Stimulated activated CD4-positive, alpha-beta T cell treated with anti-CD3 and anti-CD28 coated beads, Interleukin-15, amount 100 ng/mL, for 48 hours (primary cell): ENCODE results near the gene PLIN1.
A peak's percentile ranks its signal among the peaks of the same experiment; 100 is the strongest.
"Not testable (repeated sequence)": the region's sequence is repeated elsewhere in the genome, so short reads cannot be mapped to it uniquely, and the experiment has no call there.

Experiments used
- DNase-seq, 2 donors: peaks; one replicate each; pipeline ENCODE4 v3.0.0-alpha.2; 2020; ENCODE audit warnings: low read depth in 2 of 2

The PLIN1 gene

GRCh38 chr15:89679212-89679611 lies at the start of gene PLIN1:
TSS of gene PLIN1 (minus strand) at chr15:89679367. CDS start at chr15:89677489, 1,878 bp downstream.
- no peak for DNase-seq

GRCh38 chr15:89728254-89728653 lies 49.1 kb upstream of the PLIN1 start:
- no peak for DNase-seq

GRCh38 chr15:89725064-89725463 lies 45.9 kb upstream of the PLIN1 start:
- DNase-seq = no peak

GRCh38 chr15:89724621-89725020 lies 45.5 kb upstream of the PLIN1 start:
- DNase-seq = no peak

- no peak for DNase-seq
Measured at GRCh38 chr15:89723031-89723430, 43.9 kb upstream of the PLIN1 start.

GRCh38 chr15:89714775-89715174 lies 35.6 kb upstream of the PLIN1 start:
- no peak for DNase-seq

GRCh38 chr15:89707577-89707976 lies 28.4 kb upstream of the PLIN1 start:
- DNase-seq = no peak

GRCh38 chr15:89704411-89704810 lies 25.2 kb upstream of the PLIN1 start:
- DNase-seq = no peak

- no peak for DNase-seq
Measured at GRCh38 chr15:89695198-89695597, 16.0 kb upstream of the PLIN1 start.

- no peak for DNase-seq
Measured at GRCh38 chr15:89693696-89694095, 14.5 kb upstream of the PLIN1 start.

GRCh38 chr15:89693091-89693490 lies 13.9 kb upstream of the PLIN1 start:
- no peak for DNase-seq

- DNase-seq = peak; percentile 44 to 69
Measured at GRCh38 chr15:89690276-89691218, 11.4 kb upstream of the PLIN1 start, which contains the start of the genes PEX11A and WDR93. TSS of gene PEX11A (minus strand) at chr15:89690754. CDS start at chr15:89690632, 122 bp downstream. TSS of gene WDR93 (plus strand) at chr15:89690811. CDS start at chr15:89701747, 10,936 bp downstream.

- not testable (repeated sequence) for DNase-seq
Measured at GRCh38 chr15:89689930-89690275, 10.7 kb upstream of the PLIN1 start.

- DNase-seq = no peak
Measured at GRCh38 chr15:89686522-89686921, 7.4 kb upstream of the PLIN1 start.

- DNase-seq = no peak
Measured at GRCh38 chr15:89685995-89686394, 6.8 kb upstream of the PLIN1 start.

- no peak for DNase-seq
Measured at GRCh38 chr15:89681146-89681545, 2.0 kb upstream of the PLIN1 start.

GRCh38 chr15:89680282-89680873 lies 1.2 kb upstream of the PLIN1 start:
- no peak for DNase-seq

GRCh38 chr15:89677381-89677780 lies 1.8 kb downstream of the PLIN1 start:
- DNase-seq = no peak

- DNase-seq = no peak
Measured at GRCh38 chr15:89675606-89676005, 3.6 kb downstream of the PLIN1 start.

GRCh38 chr15:89674526-89674925 lies 4.6 kb downstream of the PLIN1 start:
- no peak for DNase-seq

GRCh38 chr15:89673165-89673512 lies 6.0 kb downstream of the PLIN1 start:
- peak in 1 of 2 donors; percentile 4 for DNase-seq

- no peak for DNase-seq
Measured at GRCh38 chr15:89672221-89673164, 6.7 kb downstream of the PLIN1 start.
